CD4-positive, alpha-beta T cell treated with Interleukin-15 for 4 hours (primary cell): ENCODE results near the gene SLC24A4.

Experiments
- DNase-seq: peaks from one replicate; pipeline ENCODE4 v3.0.0-alpha.2; 2020; ENCODE audit warnings: low spot score

SLC24A4 gene

DNA sequence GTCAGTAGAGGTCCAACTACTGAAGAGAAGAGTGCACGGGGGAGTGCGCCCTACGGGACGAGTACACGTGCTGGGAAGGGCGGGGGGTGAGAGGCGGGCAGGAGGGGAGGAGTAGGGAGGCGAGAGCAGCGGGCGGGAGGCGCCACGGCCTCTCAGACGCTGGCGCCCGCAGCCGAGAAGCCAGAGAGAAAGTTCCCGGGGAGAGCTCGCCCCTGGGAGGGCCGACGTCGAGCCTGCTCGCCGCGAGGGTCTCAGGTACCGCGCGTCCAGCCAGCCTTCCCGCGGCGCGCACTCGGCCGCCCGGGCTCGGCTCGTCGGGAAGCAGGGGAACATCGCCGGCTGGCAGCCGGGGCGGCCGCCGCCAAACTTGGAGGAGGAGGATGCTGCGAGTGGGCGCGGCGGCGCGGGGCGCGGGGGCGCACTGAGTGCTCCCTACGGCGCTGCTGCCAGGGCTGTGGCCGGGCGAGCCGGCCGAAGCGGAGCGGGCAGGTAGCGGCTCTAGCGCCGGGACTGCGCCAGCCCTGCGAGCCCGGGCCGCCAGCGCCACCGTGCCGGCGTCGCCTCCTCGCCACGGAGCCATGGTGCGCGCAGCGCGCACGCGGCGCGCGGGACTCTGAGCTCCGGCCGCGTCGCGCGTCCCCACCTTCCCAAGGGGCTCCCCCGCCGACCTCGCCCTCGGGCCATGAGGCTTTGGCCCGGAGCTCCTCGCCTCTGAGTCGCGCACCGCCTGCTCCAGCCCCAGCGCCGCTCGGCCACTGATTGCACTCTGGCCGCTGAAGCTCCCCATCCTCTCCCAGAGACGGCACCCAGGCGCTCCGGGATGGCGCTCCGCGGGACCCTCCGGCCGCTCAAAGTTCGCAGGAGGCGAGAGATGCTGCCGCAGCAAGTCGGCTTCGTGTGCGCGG, at the start of gene SLC24A4:
Gene SLC24A4 (plus strand): TSS at position 155 of the 905 bp plus-strand sequence. CDS start 666 bp downstream, at position 821.
- DNase-seq: no peak

- DNase-seq: no peak
Observed at GRCh38 chr14:92273166-92273565, 49.8 kb upstream of the SLC24A4 start.

DNA sequence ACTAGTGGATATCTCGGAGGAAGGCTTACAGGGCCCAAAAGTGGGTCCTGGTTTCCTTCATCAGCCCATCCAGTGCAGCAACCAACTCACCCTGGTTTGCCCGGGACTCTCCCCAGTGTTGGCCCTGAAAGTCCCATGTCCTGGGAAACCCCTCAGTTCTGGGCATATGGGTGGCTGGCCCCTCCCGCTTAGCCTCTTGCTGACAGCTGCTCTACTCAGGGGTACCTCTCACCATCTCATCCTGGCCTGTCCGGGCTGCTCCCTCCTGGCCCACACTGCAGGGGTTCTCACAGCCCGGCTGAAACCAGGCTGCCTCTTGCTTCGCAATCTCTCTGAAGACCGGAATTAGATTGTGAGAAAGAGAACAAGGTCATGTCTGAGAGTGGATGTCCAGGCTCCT, 48.9 kb upstream of the SLC24A4 start:
- DNase-seq: no peak

DNA sequence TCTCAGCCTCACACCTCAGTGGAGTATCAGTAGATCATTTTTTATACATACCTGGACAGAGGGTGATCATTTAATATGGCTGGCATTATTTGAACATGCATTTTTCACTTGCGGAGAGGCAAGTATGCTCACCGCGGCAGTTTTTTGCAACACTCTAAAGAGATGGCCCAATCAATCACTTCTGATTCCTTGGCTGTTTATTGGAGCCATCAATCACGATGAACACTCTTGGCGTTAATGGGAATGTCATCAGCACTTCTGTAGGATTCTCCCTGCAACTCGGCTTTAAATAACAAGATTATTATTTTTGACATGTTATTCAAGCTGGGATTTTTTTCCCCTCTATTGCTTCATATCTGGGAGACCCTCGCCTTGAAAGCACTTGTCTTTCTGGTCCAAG, 46.9 kb upstream of the SLC24A4 start:
- DNase-seq: no peak

GRCh38 chr14:92277031-92277430, 45.9 kb upstream of the SLC24A4 start:
- DNase-seq: no peak

GRCh38 chr14:92280554-92281262, 42.3 kb upstream of the SLC24A4 start:
- DNase-seq: no peak

- DNase-seq: no peak
Observed at GRCh38 chr14:92282669-92283068, 40.3 kb upstream of the SLC24A4 start.

DNA sequence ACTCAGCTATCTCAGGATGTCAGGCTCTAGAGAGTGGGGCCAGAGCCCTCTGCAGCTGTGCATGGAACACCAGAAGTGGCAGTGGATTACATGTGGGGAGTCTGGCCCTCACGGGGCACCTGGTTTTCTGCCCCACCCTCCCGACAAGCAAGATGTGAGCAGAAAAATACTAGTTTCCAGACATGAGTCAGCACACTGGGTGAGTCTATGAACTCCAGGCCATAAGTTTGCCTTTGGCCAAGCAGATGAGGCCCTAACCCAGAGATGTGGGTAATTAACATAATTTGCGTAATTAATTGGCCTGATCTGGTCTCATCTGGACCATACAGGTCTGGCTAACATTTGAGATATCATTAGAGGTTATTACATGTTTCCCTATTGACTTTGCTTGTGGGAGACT, 37.7 kb upstream of the SLC24A4 start:
- DNase-seq: no peak

- DNase-seq: no peak
Observed at GRCh38 chr14:92287987-92288386, 35.0 kb upstream of the SLC24A4 start.

DNA sequence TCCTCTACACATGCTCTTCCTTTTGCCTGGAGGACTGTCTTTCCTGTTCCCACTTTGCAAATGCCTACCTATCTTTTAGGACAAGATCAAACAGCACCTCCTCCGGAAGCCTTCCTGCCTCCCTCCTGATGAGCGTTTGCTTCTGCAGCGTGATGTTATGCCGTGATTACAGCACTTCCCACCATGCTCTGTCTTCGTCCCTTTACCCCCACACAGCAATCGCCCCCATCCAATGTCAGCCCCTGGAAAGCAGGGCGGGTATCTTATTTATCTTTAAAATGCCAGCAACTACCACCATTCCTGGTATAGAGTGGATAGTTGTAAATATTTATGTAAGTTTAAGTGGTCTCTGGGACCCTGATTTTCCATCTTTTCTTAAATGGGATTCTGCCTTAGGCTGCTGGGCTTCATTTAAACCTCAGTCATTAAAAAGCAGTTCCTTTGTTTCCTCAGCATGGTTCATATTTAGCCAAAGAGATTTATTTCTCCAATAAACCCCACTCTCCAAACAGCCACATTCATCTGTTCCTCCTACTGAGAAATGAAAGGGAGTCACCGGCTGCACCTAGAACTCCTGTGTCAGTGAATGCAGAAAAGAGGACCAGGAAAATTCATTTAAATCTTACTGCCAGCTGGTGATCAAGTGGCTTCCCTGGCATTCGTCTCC, 33.8 kb upstream of the SLC24A4 start:
- DNase-seq: no peak

- no peak for DNase-seq
Observed at GRCh38 chr14:92292673-92293072, 30.3 kb upstream of the SLC24A4 start.

DNA sequence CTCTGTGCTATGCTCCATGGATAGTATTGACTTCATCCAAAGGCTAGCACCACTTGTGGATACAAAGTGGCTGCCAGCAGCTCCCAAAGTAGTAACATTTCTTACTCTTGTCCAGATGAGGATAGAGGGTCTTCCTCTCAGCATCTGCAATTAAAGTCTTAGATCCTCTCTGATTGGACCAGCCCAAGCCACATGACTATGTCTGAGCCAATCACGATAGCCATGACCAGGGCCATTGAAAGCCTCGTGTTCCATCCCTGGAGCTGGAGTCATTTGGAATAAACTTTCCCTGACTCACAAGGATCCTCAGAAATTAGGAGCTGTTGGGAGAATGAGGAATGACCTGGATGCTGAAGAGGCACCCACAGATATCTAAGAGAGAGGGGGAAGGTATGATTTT, 28.5 kb upstream of the SLC24A4 start:
- DNase-seq: no peak

DNA sequence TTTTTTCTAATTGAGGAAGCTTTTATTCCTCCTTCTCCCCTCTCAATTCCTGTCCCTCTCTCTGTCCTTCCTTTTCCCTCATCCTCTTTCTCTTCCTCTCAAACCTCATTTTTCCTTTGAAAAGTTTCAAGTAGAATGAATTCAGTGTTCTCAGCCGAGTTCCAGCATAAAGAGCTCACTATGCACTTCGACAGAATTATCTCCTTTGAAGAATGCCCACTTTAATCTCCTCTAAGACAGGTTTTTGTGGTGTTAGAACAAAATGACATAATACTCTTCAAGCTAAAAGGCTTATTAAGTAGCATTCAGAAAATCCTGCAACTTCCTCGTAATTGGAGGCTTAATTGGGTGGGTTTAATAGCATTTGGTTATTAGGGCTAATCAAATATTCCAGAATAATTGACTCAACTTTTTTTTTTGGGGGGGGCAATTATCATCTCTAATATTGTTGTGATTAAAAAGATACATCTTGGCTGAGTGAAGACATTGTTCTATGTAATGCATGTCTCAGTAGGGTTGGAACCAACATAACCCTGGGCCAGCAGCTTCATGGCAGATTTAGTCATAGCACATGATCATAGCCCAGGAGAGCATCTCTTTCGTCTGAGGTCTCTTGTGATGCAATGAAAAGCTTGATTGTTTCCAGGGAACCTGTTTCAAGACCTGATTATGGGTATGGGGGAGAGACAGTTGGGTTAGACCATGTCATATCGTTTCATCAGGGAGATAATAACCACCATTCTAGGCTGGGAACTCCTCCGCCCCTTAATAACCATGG, 25.0 kb upstream of the SLC24A4 start:
- DNase-seq: no peak

GRCh38 chr14:92302481-92302880, 20.5 kb upstream of the SLC24A4 start:
- no peak for DNase-seq

DNA sequence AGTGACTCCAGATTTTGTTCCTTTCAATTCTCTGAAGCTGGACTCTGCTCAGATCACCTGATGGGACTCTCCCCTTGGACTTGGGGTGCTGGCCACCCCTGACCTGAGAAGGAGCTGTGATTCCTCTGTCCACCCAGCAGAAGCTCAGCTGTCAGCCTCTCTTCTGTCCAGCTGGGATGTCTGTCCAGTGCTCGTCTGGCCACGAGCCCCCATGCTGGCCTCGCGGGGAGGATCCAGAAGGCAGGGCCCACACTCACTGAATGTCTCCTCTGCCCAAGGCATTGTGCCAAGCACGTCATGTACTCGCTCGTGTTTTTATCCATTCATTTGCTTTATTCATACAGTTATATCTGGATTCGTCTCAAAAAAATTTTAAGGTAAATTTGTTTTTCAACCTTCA, 14.2 kb upstream of the SLC24A4 start:
- DNase-seq: no peak

- no peak for DNase-seq
Observed at GRCh38 chr14:92309968-92310530, 12.9 kb upstream of the SLC24A4 start.

GRCh38 chr14:92310776-92311375, 12.1 kb upstream of the SLC24A4 start:
- no peak for DNase-seq

DNA sequence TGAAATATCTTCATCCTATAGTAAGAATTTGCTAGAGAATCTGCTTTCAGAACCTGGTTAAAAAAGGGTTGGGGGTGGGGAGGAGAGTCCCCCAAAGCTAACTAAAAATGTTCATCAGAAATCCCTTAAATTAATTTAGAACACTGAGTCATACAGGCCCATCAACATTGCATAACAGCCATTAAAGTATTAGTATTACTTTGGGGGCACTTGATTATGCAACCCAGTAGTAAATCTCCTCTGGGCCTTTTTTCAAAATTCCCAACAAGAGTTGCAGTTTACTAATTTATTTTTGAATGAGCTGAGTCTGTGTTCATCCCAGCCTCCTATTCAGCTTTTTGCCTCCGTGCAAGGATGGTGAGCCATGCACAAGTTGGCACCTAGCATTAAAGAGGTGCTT, 8.8 kb upstream of the SLC24A4 start:
- DNase-seq: no peak

- no peak for DNase-seq
Observed at GRCh38 chr14:92315050-92315805, 7.7 kb upstream of the SLC24A4 start.

DNA sequence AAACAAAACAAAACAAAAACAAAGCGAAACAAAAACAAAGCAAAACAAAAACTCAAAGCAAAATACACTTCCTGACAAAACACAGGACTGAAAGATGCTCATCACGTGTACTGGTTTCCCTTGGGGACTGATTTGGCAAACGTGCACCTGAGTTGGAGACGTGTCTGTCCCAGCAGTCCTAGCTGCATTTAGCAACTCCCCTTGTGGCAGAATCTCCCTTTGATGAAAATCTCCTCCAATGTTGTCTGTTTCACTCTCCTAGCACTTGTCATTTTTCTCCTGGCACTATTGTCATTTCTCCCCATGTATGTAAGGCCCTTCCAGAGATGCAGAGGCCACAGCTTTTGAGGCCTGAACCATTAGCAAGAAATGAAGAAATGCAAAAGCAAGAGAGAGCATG, 6.8 kb upstream of the SLC24A4 start:
- no peak for DNase-seq

DNA sequence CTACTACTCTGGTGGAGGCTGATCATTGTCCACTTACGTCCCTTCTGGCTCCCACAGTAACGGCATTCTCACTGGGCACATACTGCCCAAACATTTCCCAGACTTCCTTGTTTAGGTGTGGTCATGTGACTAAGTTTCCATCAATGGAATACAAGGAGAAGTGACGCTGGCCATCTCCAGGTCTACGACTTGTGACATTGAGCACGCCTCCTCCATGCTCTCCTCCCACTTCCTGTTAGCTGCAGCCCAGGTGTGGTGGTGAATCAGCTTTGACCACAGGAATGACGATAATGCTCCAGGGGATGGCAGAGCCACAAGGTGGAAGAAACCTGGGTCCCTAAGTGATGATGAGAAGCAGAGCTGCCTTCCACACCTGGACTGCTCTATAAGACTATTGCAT, 6.0 kb upstream of the SLC24A4 start:
- no peak for DNase-seq
